T-helper 1 cell treated with Interleukin-12 subunit alpha and Interleukin-12 subunit beta and Interleukin-4 antibody, amounts not matched to agents 30 μg/mL and 1 μg/mL, for 36 hours (primary cell): ENCODE results near the gene NLRP9.
"Not testable (repeated sequence)": the region's sequence is repeated elsewhere in the genome, so short reads cannot be mapped to it uniquely, and the experiment has no call there.

Experiments
- H3K27ac Mint-ChIP-seq: one replicate; pipeline ENCODE4 v1.8.0; 2021; ENCODE audit warnings: mild to moderate bottlenecking, mixed read lengths
- H3K27me3 Mint-ChIP-seq: one replicate; pipeline ENCODE4 v1.8.0; 2021; ENCODE audit warnings: low read depth, mixed read lengths
- H3K36me3 Mint-ChIP-seq: one replicate; pipeline ENCODE4 v1.8.0; 2021; ENCODE audit warnings: low read depth, mixed read lengths
- H3K4me1 Mint-ChIP-seq: one replicate; pipeline ENCODE4 v1.8.0; 2021; ENCODE audit warnings: low read depth, mixed read lengths
- H3K4me3 Mint-ChIP-seq: one replicate; pipeline ENCODE4 v1.8.0; 2021; ENCODE audit warnings: mild to moderate bottlenecking, moderate library complexity, mixed read lengths
- H3K9me3 Mint-ChIP-seq: one replicate; pipeline ENCODE4 v1.8.0; 2021; ENCODE audit warnings: mixed read lengths

The NLRP9 gene

DNA sequence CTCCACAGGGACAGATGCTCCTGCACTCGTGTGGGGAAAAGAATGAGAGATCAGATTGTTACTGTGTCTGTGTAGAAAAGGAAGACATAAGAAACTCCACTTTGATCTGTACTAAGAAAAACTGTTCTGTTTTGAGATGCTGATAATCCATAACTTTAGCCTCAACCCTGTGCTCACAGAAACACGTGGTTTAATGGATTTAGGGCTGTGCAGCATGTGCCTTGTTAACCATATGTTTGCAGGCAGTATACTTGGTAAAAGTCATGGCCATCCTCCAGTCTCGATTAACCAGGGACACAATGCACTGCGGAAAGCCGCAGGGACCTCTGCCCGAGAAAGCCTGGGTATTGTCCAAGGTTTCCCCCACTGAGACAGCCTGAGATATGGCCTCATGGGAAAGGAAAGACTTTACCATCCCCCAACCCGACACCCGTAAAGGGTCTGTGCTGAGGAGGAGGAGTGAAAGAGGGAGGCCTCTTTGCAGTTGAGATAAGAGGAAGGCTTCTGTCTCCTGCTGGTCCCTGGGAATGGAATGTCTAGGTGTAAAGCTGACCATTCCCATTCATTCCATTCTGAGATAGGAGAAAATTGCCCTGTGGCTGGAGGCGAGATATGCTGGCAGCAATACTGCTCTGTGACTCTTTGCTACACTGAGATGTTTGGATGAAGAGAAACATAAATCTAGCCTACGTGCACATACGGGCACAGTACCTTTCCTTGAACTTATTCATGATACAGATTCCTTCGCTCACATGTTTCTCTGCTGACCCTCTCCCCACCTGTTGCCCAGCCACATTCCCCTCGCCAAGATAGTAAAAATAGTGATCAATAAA is 20.1 kb downstream of the NLRP9 start:
- not testable (repeated sequence) for H3K27ac Mint-ChIP-seq, H3K4me3 Mint-ChIP-seq, H3K27me3 Mint-ChIP-seq, H3K36me3 Mint-ChIP-seq, H3K4me1 Mint-ChIP-seq
- H3K9me3 Mint-ChIP-seq = peaks cover 31% of the 10 kb centered on the region

DNA sequence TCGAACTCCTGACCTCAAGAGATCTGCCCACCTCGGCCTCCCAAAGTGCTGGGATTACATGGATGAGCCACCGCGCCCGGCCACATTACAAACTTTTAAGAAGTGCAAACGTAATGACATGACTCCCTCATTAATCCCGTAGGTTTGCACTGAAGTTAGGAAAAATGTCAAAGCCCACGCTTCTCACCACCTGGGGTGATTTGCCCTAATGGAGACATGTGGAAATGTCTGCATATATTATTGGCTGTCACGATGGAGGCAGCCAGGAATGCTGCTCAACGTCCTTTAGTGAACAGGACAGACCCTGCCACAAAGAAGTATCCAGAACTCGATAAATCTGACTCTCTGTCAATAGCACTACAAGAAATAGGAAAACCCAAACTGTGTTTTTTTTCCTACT is 21.0 kb downstream of the NLRP9 start:
- H3K9me3 Mint-ChIP-seq = peaks cover 31% of the 10 kb centered on the region
- peaks cover 2% of the 10 kb centered on the region for H3K4me1 Mint-ChIP-seq
- no peaks in the 10 kb centered on the region for H3K27me3 Mint-ChIP-seq
- H3K4me3 Mint-ChIP-seq = no peak overlapping the region
- H3K27ac Mint-ChIP-seq = no peak overlapping the region
- peaks cover 5% of the 10 kb centered on the region for H3K36me3 Mint-ChIP-seq

DNA sequence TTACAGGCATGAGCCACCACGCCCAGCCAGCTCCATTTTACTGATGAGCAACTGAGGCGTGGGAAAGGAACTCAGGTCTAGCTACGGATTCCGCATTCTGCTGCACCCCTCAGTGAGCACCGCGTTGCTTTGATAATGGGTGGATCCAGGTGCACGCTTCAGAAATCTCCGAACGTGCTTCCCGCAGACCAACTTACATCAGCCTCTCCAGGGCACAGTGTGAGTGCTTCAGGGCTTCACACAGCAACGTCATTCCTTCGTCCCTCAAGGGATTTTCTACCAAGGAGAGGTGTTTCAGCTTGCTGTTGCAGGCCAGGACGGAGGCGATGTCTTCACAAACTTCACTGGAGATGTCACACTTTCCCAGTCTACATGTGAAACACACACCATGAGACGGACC is 21.7 kb downstream of the NLRP9 start:
- Mint-ChIP-seq H3K36me3 (peaks cover 5% of the 10 kb centered on the region), H3K27me3 (no peaks in the 10 kb centered on the region), H3K9me3 (peaks cover 31% of the 10 kb centered on the region), H3K4me1 (peaks cover 2% of the 10 kb centered on the region), H3K27ac (no peak overlapping the region), H3K4me3 (no peak overlapping the region)

DNA sequence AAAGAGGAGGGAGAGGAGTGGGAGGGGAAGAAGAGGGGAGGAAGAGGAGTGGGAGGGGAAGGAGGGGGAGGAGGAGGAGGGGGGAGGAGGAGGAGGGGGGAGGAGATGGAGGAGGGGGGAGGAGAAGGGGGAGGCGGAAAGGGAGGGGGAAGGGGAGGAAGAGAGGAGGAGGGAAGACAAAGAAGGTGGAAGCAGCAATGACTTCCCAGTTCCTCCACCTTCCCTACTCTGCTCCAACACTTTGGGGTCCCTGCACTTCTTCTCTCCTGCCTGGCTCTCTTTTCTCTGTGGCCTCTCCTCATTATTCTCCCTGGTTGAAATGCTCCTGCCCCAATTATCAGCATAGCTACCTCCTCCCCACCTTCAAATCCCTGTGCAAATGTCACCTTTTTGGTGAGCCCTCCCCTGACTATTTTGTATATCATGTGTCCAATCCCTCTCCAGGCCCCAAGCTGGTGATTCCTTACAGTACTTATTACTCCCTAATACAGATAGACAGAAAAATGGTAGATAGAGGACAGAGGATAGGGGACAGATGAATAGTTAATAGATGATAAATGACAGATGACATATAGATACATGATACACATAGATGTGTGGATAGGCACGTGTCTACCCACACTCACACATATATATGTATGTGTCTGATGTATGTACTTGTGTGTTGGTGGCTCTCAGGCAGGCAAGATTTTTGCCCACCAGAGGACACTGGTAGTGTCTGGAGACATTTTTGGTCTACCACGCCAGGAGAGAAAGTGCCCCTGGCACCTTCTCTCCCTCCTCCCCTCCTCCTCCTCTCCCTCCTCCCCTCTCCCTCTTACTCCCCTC is 25.2 kb downstream of the NLRP9 start:
- Mint-ChIP-seq H3K4me1 (peaks cover 2% of the 10 kb centered on the region), H3K9me3 (peaks cover 20% of the 10 kb centered on the region), H3K27ac (no peak overlapping the region), H3K27me3 (peaks cover 12% of the 10 kb centered on the region), H3K36me3 (peaks cover 5% of the 10 kb centered on the region), H3K4me3 (no peak overlapping the region)

DNA sequence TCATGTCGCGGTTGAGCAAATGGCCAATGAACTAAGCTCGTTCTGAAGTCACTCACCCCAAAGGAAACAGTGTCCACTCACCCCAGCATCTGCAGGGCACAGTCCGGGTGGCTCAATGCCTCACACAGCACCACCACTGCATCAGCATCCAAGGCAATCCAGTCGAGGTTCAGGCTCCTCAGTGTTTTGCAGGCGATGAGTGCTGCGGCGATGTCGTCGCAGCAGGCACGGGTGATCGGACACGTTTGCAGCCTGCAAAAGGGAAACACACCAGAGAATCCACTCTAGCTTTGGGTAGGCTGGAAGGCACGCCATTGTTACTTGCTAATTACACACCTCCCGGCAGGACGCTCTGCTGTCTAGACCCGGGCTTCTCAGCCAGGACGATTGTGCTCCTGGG is 26.5 kb downstream of the NLRP9 start:
- Mint-ChIP-seq H3K9me3 (peaks cover 20% of the 10 kb centered on the region), H3K27me3 (peaks cover 12% of the 10 kb centered on the region), H3K4me3 (no peak overlapping the region), H3K4me1 (peaks cover 2% of the 10 kb centered on the region), H3K36me3 (peaks cover 5% of the 10 kb centered on the region), H3K27ac (no peak overlapping the region)

DNA sequence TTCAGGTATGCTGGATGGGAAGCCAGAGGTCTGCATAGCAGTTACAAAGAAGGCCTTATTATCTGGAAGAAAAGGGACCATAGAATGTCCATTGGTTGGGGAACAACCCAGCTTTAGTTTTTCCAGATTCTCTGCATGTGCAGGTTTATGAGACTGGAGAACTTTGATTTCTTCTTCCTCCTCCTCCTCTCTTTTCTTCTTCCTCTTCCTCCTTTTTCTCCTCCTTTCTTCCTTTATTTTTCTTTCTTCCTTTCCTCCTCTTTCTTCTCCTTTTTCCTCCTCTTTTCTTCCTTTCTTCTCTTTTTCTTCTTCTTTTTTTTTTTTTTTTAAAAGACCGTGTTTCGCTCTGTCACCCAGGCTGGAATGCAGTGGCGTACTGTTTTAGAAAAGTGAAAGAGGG is 32.2 kb downstream of the NLRP9 start:
- Mint-ChIP-seq H3K4me3 (no peak overlapping the region), H3K27ac (no peak overlapping the region), H3K36me3 (peaks cover 11% of the 10 kb centered on the region), H3K27me3 (peaks cover 12% of the 10 kb centered on the region), H3K9me3 (no peaks in the 10 kb centered on the region), H3K4me1 (peaks cover 3% of the 10 kb centered on the region)

DNA sequence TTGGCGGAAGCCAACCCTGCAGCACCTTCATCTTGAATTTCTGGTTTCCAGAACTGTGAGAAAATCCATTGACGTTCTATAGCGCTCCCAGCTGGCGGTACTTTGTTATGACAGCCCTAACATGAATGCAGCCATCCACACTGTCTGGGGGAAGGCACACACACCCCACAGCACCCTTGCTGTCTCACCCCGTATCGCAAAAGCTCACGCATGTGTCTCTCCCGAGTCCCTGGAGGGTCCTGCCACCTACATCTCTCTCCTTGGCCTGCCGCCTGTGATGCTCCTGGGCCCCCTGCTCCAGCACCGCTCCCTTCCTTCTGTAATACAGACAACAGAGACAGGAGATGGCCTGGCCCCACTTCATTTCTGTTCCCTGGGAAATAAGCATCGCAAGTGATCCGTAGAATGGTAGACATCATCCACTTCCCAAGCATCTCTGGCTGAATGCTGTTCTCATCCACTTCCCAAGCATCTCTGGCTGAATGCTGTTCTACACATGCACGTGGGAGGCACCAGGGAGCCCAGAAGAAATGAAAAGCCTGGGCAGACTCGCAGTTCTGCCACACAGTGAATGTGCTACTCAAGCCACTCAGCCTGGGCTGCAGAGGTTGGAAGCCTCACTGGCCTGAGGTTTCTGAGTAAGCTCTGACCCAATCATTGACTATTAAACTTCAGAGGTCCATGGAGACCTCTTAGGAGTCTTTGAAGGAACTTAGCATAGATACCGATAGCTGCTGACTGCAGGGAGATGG is 33.5 kb downstream of the NLRP9 start:
- Mint-ChIP-seq H3K27me3 (peaks cover 9% of the 10 kb centered on the region), H3K27ac (no peak overlapping the region), H3K36me3 (peaks cover 11% of the 10 kb centered on the region), H3K4me3 (no peak overlapping the region), H3K4me1 (peaks cover 3% of the 10 kb centered on the region), H3K9me3 (no peaks in the 10 kb centered on the region)

DNA sequence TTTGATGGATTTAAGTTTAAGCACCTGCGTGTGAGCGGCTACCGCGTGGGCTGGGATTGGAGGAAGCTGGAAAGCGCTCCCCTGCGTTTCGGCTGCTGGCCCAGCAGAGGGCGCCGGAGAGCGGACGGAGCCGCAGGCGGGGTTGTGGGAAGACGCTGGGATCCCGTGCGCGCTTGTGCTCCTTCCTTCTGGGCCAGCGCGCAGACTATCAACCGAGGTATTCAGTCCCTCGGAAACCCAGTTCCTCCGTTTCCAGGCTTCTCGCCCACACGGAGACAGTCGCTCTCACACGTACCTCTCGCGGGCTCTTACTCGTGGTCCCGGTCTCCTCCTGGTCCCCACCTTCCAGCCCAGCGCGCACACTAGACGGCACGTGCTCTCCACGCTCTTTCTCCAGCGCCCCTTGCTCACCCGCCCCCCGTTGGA is 34.4 kb downstream of the NLRP9 start:
- peaks cover 11% of the 10 kb centered on the region for H3K36me3 Mint-ChIP-seq
- H3K4me3 Mint-ChIP-seq = no peak overlapping the region
- peaks cover 3% of the 10 kb centered on the region for H3K27me3 Mint-ChIP-seq
- H3K9me3 Mint-ChIP-seq = no peaks in the 10 kb centered on the region
- peaks cover 3% of the 10 kb centered on the region for H3K4me1 Mint-ChIP-seq
- no peak overlapping the region for H3K27ac Mint-ChIP-seq

DNA sequence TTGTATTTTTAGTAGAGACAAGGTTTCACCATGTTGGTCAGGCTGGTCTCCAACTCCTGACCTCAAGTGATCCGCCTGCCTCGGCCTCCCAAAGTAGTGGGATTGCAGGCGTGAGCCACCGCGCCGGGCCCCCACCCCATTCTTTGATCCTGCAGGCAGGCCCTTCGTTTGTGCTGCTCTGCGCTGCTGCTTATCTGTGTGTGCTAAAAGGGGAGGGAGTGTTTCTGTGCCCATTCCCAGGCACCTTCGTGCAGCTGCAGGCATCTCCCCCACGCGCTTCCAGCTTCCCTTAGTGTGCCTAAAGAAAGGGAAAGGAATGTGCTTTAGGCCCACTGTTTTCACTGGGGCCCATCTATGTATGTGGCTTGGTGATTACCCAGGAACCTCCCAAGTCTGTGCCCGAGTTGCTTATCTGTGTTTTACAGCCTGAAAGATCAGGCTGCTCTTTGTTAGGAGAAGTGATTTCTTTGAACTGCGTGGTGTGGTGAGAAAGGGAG is 36.0 kb downstream of the NLRP9 start:
- H3K4me3 Mint-ChIP-seq = no peak overlapping the region
- no peaks in the 10 kb centered on the region for H3K9me3 Mint-ChIP-seq
- no peaks in the 10 kb centered on the region for H3K27me3 Mint-ChIP-seq
- peaks cover 3% of the 10 kb centered on the region for H3K4me1 Mint-ChIP-seq
- no peak overlapping the region for H3K27ac Mint-ChIP-seq
- peaks cover 13% of the 10 kb centered on the region for H3K36me3 Mint-ChIP-seq

DNA sequence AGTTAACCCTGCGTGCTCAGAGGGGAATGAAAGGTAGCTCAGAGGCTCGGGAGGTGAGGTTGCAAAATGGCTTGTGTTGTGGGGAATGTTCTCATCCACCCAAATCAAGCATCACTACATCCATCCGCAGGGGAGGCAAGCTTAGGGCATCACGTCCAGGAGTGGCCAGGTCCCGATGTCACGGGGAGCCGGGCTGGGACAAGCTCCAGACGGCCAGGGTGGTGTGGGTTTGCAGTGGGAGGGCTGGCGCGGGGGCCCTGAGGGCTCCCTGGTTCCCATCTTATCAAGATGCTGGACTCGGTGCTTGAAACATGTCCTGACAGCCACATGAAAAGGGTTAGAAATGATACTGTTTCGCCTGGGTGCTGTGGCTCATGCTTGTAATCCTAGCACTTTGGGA is 37.4 kb downstream of the NLRP9 start:
- Mint-ChIP-seq H3K4me1 (peaks cover 3% of the 10 kb centered on the region), H3K9me3 (no peaks in the 10 kb centered on the region), H3K27me3 (no peaks in the 10 kb centered on the region), H3K4me3 (no peak overlapping the region), H3K36me3 (peaks cover 15% of the 10 kb centered on the region), H3K27ac (no peak overlapping the region)

DNA sequence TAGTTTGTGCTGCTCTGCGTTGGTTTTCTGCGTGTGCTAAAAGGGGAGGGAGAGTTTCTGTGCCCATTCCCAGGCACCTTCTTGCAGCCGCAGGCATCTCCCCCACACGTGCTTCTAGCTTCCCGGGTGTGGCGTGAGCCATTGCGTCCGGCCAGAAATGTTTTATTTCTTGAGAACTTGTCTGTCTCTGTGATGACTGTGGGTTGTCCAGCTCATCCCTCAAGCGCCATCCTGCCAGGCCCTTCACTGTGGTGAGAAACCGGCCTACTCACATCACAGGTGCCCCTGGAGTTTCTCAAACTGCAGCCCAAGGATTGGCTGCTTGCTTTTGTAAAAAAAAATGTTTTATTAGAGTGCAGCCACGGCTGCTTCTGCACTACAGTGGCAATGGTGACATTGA is 39.0 kb downstream of the NLRP9 start:
- Mint-ChIP-seq H3K36me3 (peaks cover 10% of the 10 kb centered on the region), H3K27me3 (no peaks in the 10 kb centered on the region), H3K9me3 (no peaks in the 10 kb centered on the region), H3K4me3 (no peak overlapping the region), H3K4me1 (peaks cover 1% of the 10 kb centered on the region), H3K27ac (no peak overlapping the region)

DNA sequence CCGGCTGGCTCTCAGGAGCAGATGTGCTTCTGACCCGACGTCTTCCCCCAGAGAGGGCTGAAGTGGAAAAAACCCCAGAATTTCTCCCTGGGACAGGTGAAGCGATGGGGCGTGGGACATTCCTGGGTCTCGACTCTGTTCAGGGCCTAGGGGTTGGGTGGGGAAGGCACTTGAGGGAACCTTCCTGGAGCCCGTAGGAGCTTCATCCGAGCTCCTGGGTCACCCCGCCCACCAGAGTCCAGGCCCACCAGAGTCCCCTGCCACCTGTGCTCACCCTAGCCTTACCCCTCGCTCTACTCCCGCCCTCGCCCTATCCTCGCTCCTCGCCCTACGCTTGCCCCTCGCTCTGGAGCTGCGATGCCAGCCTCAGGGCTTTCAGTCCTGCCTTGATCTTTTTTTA is 39.9 kb downstream of the NLRP9 start:
- Mint-ChIP-seq H3K27ac (no peak overlapping the region), H3K4me3 (no peak overlapping the region), H3K36me3 (peaks cover 14% of the 10 kb centered on the region), H3K4me1 (no peaks in the 10 kb centered on the region), H3K9me3 (no peaks in the 10 kb centered on the region), H3K27me3 (no peaks in the 10 kb centered on the region)

DNA sequence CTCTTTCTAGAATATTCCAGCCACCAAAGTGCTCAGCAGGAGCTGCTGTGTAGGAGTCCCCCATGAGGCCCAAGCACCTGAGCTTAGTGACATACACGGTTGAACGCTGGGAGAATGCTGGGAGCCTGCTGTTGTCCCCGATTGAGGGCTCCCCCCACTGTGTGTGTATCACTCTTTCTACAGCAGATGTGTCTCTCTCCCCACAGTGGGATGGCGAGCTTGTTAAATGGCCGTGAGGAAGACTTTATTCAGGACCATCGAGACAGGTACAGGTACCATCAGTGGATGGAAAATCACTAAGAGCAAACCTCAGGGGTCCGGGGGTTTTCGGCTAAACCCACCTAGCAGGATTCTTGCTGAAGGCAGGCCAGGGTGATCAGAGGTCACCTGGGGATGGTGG is 40.5 kb downstream of the NLRP9 start:
- Mint-ChIP-seq H3K27ac (no peak overlapping the region), H3K4me1 (no peaks in the 10 kb centered on the region), H3K27me3 (no peaks in the 10 kb centered on the region), H3K9me3 (no peaks in the 10 kb centered on the region), H3K36me3 (peaks cover 14% of the 10 kb centered on the region), H3K4me3 (no peak overlapping the region)

DNA sequence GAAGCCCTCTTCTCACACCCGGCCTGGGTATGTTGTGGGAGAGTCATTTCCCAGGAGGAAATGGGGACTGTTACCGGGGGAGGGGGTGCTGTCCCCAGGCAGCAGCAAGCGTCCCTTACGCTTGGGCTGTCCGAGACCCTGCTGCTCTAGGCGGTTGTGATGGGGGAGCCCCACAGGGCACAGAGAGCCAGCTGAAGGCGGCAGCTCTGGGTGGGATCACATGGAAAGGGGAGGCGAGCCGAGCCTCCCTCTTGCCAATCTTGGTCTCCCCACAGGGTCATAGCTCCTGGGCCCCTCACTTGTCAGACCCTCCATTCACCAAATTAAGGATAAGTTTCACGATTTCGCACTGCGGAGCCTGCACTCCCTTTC is 41.1 kb downstream of the NLRP9 start:
- no peak overlapping the region for H3K27ac Mint-ChIP-seq

More for the DNA sequence above, 41.1 kb downstream of the NLRP9 start:
- H3K4me1 Mint-ChIP-seq = no peaks in the 10 kb centered on the region
- H3K36me3 Mint-ChIP-seq = peaks cover 11% of the 10 kb centered on the region
- H3K27me3 Mint-ChIP-seq = no peaks in the 10 kb centered on the region
- H3K4me3 Mint-ChIP-seq = no peak overlapping the region
- no peaks in the 10 kb centered on the region for H3K9me3 Mint-ChIP-seq
